Stimulated activated CD4-positive, alpha-beta T cell treated with anti-CD3 and anti-CD28 coated beads, Interleukin-15, amount 100 ng/mL, for 24 hours (primary cell): Measurements from ENCODE around the gene GGA3.
A peak's percentile ranks its signal among the peaks of the same experiment; 100 is the strongest.
"Not testable (repeated sequence)": the region's sequence is repeated elsewhere in the genome, so short reads cannot be mapped to it uniquely, and the experiment has no call there.

Experiments
- DNase-seq: peaks from one replicate; pipeline ENCODE4 v3.0.0-alpha.2; 2020

The GGA3 gene

GRCh38 chr17:75272848-75273184 lies 11.4 kb upstream of the GGA3 start:
- no peak for DNase-seq

GRCh38 chr17:75271955-75272847 lies 10.8 kb upstream of the GGA3 start:
- peak; percentile 43 for DNase-seq

GRCh38 chr17:75271233-75271954 lies 10.0 kb upstream of the GGA3 start:
- DNase-seq, result peak; percentile 91

GRCh38 chr17:75270966-75271232 lies 9.5 kb upstream of the GGA3 start, which contains the start of gene MIF4GD:
TSS of gene MIF4GD (minus strand) at chr17:75271231. CDS start at chr17:75270195, 1,036 bp downstream.
- DNase-seq, result no peak

GRCh38 chr17:75270218-75270965 lies 9.0 kb upstream of the GGA3 start:
- DNase-seq, result peak; percentile 79

- peak; percentile 34 for DNase-seq
Measured at GRCh38 chr17:75269844-75270217, 8.4 kb upstream of the GGA3 start.

GRCh38 chr17:75267411-75268232 lies 6.2 kb upstream of the GGA3 start:
- no peak for DNase-seq

GRCh38 chr17:75267153-75267410 lies 5.7 kb upstream of the GGA3 start:
- DNase-seq, result no peak

GRCh38 chr17:75266316-75267152 lies 5.1 kb upstream of the GGA3 start:
- no peak for DNase-seq

GRCh38 chr17:75265614-75266315 lies 4.4 kb upstream of the GGA3 start:
- no peak for DNase-seq

GRCh38 chr17:75263055-75263454 lies 1.6 kb upstream of the GGA3 start:
- DNase-seq, result no peak

- no peak for DNase-seq
Measured at GRCh38 chr17:75262112-75262606, 753 bp upstream of the GGA3 start.

GRCh38 chr17:75260641-75261335 lies 618 bp downstream of the GGA3 start:
- peak; percentile 71 for DNase-seq

- DNase-seq, result not testable (repeated sequence)
Measured at GRCh38 chr17:75257228-75257627, 4.2 kb downstream of the GGA3 start.

- not testable (repeated sequence) for DNase-seq
Measured at GRCh38 chr17:75255954-75256698, 5.3 kb downstream of the GGA3 start.

GRCh38 chr17:75252039-75252816 lies 9.2 kb downstream of the GGA3 start:
- DNase-seq, result no peak

- DNase-seq, result peak; percentile 92
Measured at GRCh38 chr17:75250009-75250471, 11.4 kb downstream of the GGA3 start.

- peak; percentile 39 for DNase-seq
Measured at GRCh38 chr17:75249564-75249963, 11.8 kb downstream of the GGA3 start.

- DNase-seq, result no peak
Measured at GRCh38 chr17:75246404-75246803, 15.0 kb downstream of the GGA3 start.
